Superior temporal gyrus (tissue), 1 donor: ENCODE measurements around the gene FADS6.
"Not testable (repeated sequence)": the region's sequence is repeated elsewhere in the genome, so short reads cannot be mapped to it uniquely, and the experiment has no call there.

Experiments used
- DNase-seq: peaks from one replicate; pipeline ENCODE4 v3.0.0-alpha.2; 2016; ENCODE audit errors: extremely low spot score

The FADS6 gene

DNA sequence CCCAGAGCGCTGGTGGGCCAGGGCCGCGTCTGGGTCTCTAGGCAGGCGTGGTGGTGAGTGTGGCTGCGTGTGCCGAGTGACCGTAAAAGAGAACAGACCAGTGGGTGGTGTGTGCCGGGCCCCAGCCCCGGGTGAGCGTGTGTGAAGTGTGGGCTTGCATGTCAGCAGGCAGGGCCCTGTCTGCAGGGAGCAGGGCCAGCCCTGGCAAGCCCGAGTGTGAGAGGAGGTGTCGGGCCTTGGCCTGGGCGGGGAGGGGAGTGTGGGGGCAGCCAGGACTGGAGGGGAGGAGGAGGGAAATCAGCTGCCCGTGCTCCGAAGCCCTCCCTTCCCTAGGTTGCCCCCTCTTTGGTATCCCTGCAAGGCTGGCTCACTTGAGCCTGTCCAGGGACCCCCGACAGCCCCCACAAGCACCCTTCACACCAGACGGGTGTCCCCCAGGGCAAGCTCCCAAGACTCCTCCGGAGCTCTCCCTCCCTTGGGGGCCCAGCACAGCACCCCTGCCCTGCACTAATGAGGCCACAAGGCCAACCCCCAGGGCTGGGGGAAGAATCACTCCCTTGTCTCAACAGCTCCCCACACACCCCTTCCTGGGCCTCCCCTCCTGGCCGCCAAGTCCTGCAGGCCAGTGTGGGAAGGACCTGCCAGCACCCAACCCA is 27.7 kb upstream of the FADS6 start:
- no peak for DNase-seq

GRCh38 chr17:74920642-74921025 is 27.2 kb upstream of the FADS6 start:
- DNase-seq = no peak

DNA sequence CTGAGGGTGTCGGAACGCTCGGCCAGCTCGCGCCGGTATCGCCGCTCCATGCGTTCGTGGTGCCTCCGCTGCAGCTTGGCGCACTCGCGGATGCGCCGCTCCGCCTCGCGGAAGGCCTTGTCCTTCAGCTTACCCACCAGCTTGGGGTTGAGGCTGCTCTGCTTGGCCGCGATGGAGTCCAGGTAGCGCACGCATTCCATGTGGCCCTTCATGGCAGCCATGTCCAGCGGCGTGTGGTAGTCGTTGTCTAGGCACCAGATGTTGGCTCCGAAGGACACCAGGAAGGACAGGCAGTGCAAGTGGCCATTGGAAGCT is 26.8 kb upstream of the FADS6 start:
- no peak for DNase-seq

DNA sequence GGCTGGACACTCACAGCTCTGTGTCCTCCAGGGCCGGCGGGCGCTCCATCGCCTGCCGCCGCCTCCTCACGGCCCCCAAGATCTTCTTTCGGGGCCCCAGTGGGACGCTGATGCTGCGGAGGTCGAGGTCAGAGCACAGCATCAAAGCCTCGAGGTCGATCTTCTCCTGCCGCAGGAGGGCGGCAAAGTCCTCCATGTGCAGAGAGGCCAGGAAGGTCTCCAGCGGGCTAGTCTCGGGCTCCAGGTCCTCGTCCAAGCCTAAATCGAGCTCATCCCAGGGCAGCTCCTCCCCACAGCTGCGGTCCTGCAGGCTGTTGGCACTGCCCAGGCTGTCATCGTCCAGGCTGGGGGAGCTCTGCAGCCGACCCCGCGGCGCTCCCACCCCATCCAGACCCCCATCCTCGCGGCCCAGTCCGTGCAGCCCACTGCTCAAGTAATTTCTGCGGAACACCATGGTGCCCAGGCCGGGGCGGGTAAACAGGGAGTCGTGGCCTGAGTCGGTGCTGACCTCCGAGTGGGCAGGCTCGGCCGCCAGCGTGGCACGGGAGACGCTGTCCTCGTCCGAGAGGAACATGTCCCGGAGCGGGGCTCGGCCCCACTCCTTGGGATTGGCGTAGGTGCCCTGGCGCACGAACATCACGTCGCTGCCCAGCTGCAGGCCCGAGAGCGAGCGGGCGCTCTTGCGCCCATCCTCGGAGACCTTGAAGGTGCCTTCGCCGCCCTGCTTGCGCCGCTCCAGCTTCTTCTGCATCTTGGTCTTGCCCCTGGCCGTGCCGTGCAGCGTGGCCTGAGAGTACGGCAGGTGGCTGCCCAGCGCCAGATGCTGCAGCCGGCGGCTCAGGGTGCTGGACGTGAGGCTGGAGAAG is 26.2 kb upstream of the FADS6 start:
- no peak for DNase-seq

GRCh38 chr17:74918906-74919305 is 25.5 kb upstream of the FADS6 start:
- no peak for DNase-seq

- DNase-seq = no peak
Observed at GRCh38 chr17:74917430-74917829, 24.0 kb upstream of the FADS6 start.

GRCh38 chr17:74916851-74917199 is 23.4 kb upstream of the FADS6 start:
- DNase-seq = no peak

DNA sequence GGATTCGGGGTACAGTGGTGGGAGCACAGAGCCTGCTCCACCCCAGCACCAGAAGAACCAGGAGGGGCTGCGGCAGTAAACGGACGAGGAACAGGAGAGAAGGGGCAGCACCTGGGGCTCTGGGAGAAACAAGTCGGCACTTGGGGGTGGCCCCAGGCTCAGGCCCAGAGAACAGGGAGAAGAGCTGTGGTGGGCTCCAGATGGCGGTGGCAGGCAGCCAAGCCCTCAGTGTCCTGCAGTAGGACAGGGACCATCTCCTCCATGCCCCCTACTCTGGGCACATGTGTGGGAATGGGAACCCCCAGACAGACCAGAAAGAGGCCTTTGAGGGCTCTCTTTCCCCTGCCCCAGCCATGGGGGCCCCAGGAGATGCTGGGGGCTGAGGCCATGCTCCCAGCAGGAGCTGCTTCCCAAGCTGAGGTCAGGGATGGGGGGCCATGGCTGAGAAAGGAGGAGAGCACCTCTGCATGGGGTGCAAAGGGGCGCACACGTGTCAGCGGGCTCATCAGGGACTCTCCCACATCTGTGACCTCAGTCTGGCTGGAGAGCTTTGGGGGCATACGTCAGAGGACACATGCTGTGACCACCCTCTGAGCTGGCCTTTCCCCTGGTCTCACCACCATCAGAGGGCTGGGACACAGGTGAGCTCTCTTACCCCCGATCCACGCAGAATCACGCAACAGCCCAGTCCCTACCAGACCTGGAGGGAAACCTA is 22.9 kb upstream of the FADS6 start:
- DNase-seq = no peak

- not testable (repeated sequence) for DNase-seq
Observed at GRCh38 chr17:74911423-74911822, 18.0 kb upstream of the FADS6 start.

- not testable (repeated sequence) for DNase-seq
Observed at GRCh38 chr17:74909097-74909496, 15.7 kb upstream of the FADS6 start.

- no peak for DNase-seq
Observed at GRCh38 chr17:74907012-74907411, 13.6 kb upstream of the FADS6 start.

DNA sequence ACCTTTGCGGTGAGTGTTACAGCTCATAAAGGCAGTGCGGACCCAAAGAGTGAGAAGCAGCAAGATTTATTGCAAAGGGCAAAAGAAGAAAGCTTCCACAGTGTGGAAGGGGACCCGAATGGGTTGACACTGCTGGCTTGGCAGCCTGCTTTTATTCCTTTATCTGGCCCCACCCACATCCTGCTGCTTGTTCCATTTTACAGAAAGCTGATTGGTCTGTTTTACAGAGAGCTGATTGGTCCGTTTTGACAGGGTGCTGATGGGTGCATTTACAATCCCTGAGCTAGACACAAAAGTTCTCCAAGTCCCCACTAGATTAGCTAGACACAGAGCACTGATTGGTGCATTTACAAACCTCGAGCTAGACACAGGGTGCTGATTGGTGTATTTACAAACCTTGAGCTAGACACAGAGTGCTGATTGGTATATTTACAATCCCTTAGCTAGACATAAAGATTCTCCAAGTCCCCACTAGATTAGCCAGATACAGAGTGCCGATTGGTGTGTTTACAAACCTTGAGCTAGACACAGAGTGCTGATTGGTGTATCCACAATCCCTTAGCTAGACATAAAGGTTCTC is 12.9 kb upstream of the FADS6 start:
- DNase-seq = not testable (repeated sequence)

- DNase-seq = no peak
Observed at GRCh38 chr17:74904687-74905409, 11.4 kb upstream of the FADS6 start.

DNA sequence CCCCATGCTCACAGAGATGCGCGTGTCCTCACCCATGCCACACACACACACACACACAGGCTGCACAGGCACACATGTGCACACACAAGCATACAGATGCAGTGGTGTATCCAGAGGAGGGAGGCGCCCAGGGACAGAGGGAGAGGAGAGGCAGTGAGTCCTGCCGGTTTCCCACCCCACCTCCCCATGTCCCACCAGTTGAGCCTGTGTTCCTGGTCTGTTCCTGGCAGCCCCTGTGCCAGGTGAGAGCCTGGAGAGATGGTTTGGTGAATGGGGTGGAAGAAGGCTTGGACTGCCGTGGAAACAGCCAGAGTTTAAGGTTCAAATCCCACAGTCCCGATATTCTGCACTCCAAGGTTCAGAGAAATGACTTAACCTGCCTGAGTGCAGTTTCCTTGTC is 10.2 kb upstream of the FADS6 start:
- DNase-seq = no peak

- DNase-seq = no peak
Observed at GRCh38 chr17:74903034-74903433, 9.6 kb upstream of the FADS6 start.

DNA sequence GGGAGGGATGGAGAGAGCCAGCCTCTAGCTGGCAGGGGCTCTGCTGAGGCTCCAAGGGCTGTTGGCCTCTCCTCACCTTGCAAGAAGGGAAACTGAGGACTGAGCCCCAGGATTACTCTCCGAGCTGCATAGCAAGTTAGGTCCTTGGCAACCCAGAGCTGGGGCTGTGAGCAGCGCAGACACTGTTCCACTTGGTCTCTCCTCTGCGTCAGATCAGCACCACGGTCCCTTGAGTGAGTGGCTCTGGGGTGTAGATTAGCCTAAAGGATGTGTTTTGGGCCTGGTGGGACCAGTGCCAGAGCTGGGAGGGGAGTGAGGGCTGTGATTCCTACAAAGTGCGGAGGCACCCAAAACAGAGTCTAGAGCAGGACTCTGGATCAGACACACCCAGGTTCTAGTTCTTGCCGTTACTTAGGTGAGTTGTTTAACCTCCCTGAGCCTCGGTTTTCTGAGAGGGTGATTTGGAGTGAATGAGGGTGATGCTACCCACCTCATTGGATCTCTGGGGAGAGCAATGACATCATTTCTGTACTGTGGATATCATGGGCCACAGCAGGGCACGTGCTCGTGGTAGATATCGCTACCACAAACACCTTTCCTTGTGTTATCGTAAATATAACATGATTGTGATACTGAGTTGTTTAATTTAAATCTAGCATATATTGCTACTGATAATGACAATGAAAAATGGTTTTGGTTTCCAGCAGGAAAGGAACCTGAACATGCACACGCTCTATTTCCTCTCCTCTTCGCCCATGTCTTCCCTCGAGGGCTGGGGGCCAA is 8.1 kb upstream of the FADS6 start:
- DNase-seq = no peak

- no peak for DNase-seq
Observed at GRCh38 chr17:74900208-74900607, 6.8 kb upstream of the FADS6 start.

DNA sequence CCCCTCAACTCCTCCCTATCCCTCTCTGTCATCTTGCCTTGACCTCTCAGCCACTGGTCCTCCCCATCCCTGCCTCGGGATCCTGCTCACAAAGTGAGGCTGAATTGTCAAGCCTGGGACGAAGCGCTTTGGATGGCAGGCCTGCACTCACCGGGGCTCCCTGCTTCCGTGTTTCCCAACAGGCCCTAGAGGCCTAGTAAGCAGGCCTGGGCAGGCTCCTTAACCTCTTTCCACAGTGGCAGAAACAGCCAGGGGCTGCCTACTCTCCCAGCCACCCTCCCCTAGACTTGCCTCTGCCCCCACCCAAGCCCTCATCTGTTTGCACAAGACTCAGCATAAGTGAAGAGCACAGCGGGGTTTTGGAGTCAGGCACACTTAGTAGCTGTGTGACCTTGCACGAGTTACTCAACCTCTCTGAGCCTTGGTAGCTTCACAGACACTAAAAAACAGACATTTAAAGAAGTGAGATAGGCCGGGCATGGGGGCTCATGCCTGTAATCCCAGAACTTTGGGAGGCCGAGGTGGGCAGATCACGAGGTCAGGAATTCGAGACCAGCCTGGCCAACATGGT is 5.0 kb upstream of the FADS6 start:
- DNase-seq = no peak

- DNase-seq = no peak
Observed at GRCh38 chr17:74893936-74894671, 671 bp upstream of the FADS6 start.
